GM21360 (cell line): Measurements from ENCODE around the gene ADRA2A.

Experiments used
- ATAC-seq: cut with Tn5 transposase; IDR thresholded peaks from one replicate; pipeline ENCODE4 v1.9.1; 2021; ENCODE audit warnings: mild to moderate bottlenecking, moderate library complexity; ENCODE audit not compliant: unreplicated experiment

The ADRA2A gene

DNA sequence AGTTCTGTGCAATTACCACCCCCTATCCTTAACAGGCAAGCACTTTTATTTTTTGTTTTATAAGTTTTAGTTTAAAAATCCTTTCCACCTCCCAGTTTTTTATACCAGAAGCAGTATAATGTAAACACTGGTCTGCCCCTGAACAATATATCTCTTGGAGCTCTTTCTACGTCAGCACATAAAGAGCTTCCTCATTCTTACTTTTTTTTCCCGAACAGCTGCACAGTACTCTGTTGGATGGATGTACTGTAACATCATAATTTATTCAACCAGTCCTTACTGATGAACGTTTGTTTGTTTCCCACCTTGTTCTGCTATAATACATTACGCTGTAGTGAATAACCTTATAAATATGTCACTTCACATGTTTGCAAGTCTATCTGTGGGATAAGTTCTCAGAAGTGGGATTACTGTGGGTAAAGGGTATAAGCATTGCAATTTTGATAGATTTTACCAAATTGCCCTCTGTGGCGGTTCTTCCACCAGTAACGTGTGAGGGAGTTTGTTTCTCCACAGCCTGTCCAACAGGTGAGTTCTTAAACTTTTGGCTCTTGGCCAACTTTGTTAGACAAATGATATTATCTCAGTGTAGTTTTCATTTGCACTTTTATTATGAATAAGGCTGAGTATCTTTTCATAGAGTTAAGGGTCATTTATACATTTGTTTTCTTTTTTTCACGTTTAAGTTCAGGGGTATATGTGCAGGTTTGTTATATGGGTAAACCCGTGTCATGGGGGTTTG lies 32.8 kb downstream of the ADRA2A start:
- ATAC-seq = no peak

DNA sequence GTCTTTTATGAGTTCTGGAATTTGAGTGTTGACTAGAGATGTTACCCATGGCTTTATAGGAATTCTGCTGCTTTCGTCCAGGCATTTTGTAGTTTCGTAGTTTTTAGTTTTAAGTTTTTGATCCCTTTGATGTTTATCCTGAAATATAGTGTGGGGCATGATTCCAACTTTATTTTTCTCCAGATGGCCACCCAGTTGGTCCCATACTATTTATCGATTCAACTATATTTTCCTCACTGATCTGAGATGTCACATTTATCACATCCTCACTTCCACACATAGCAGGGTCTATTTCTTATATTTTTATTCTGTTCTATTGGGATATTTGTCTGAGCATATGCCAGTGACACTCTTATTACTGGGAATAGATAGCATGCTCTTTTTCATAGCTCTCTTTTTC lies 33.9 kb downstream of the ADRA2A start:
- no peak for ATAC-seq

DNA sequence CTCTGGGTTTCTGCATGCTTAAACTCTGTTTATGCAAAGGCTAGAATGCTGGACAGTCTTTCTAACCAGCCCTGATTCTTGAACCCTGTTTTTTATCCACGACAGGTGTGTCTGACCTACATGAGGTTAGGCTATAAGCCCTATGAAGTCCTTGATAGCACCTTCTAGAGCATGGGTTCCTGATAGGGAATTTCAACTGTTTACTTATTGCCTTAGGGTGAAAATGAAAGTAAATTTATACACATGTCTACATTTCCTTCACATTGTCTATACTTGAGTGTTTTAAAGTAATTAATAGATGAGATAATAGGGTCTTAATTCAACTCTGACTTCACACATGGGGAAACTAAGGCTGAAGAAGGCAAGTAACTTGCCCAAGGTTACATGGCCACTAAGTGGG lies 35.5 kb downstream of the ADRA2A start:
- no peak for ATAC-seq

DNA sequence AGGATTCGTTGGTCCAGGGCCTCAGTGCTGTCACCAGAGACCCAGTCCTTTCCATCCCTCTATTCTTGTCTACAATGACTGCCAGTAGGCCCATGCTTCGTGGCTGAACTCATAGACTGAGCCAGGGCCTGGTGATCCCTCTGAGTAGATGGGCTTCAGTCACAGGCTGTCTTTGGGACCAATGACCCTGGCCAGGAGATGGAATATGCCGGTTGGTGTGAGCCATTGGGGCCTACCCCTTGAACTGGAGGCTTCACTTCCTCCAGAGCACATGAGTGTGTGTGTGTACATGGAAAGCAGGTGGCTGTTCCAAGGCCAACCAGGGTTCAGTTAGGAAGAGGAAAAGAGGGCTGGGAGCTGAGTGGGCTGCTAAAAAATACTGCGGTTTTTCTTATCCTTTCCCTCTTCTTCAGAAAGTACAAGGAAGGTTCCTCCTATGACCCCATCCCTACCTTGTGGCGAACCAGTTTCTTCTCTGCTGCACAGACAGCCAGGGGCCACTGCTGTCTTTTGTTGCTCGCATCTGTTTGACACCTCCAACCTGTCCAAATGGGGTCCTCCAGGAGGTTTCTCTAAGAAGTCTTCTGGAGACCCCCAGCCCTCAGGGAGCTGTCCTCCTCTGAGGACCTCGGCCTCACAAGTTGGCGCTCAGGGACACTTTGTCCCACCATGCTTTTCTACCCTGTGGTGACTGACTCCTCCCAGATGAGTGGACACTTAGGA lies 36.6 kb downstream of the ADRA2A start:
- ATAC-seq = no peak

DNA sequence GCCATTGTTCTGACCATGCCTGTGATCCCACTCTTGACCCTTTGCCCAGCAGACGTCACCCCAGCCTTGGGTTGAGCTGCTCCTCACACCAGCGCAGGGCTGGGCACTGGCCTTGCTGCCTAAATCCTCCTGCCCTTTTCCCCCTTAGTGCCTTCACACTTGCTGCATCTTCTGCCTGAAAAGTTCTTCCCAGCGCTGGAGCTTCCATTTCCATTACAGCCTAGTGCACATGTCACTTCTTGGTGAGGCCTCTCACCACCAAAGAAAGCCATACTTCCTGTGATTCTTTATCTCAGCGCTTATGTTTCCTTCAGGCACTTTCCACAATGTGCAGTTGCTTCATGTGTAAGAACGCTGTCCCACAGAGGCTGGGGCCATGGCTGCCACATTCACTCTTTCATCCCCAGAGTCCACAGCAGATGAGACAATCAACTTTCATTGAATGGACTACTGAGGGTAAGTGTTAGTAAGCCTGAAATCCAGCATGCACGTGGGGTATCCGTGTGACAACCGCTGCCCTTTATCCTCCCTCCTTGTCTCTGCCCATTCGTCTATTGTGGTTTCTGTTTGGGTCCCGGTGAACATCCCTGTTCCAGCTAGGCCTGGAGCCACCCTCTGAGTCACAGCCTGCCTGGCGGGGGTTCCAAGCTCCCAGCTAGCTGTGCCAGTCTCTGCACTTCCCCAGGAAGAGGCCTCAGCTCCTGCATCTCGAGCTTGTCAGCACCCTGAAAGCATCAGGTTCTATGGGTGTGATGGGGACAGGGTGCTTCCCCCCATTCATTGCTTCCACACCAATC lies 37.3 kb downstream of the ADRA2A start:
- no peak for ATAC-seq

DNA sequence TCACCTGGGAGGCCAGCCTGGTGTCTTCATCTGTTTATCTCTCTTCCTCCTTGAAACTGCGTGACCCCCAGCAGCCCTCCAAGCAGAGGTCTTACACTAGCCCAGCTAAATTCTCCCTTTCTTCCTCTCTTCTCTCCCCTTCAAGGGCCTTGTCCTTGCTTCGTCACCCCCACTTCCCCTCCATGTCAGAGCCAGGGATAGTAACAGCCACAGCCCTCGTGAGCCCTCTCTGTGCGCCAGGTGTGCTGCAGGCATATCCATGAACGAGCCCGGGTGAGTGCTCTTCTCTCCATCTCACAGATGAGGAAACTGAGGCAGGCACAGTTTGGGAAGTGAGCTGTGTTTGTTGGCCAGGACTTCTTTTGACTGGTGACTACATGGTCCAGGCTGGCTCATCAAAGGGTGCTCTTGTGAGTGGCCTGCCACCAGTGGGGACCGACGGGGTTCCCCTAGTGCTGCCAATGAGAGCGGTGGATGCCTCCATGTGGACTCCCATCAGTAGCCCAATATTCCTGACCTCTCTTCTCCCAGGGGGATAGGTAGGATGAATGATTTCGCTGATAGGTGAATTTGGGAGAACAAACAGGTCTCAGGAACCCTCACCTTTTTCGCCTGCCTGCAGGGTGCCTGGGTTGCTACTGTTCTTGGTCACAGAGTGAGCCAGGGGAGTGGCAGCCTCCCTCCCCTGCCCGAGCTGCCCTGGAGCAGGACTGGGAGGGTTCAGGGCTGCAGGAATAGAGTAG lies 38.1 kb downstream of the ADRA2A start:
- no peak for ATAC-seq

DNA sequence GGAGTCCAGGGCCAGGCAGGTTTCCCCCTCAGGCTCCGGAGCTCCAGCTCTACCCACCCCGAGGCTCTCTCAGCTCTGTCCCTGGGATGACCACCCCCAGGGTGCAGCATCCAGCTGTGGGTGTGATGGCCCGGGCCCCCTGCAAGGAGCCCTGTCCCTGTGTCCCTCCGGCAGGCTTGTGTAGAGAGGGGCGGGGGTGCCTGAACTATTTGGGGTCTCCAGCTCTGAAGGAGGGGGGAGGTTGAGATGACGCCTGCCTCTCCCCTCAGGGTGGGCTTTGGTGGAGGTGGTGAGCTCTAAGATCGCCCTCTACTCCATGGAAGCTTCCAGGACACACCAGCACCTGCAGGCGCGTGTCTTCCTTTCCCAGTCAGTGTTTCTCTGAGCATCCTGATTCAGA lies 39.4 kb downstream of the ADRA2A start:
- ATAC-seq = no peak

DNA sequence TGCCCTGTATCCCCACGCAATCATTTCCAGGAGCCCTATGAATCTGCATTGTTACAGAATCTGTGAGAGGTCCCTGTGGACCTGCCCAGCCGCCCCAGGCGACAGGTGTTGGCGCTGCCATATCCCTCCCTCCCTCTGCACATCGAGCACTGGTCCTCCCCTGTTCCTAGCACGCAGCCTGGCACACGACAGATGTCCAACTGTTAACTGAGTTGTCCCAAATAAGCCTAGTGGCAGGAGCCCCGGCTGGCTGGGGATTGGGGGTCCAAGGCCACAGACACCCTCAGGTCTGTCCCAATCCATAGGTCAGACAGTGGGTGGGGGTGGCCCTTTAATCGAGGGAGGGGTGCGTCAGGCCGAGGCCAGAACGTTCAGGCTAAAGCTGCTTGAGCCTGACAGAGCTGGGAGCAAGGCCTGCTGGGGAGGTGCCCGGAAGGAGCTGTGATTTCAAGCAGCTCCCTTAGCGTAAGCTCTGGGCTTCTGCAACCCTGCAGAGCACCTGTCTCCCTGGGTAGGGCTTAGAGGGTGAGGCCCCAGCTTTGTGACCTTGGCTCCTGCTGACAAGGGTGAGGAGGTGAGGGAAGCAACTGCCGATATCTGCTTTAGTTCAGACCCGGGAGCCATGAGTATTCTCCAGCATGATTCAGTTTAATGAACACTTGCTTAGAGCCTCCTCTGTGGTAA lies 40.1 kb downstream of the ADRA2A start:
- ATAC-seq = no peak

DNA sequence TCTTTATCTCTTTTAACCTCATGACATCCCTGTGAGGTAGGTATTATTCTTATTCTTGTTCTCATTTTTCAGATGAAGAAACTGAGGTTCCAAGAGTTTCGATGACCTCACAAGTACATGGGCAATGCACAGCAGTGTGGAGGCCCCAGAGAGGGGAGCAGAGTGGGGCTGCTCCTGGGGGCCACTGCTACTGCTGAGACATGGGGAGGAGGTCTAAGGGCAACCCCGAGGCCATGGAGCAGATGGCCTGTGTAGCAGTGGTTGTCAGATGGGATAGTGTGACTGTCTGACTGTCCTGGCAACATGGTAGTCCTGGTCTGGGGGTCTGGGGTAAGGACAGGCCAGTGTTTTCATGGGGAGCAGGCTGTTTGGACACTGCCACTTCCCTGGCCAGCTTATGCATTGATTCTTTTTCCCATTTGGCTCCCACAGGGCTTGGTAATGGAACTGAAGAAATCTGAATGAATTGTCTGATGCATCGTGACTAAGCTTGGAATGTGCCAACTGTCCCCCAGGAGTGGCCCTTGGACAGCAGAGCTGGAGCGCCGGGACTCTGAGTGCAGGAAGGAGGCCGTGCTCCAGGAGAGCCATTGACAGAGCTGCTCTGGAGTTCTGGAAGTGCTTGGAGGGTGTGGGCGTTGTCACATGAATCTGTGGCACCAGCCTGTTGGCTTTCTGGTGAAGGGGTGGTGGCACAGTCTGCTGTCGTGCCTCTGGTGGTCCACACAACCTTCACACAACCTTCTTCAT lies 40.9 kb downstream of the ADRA2A start:
- ATAC-seq = no peak

DNA sequence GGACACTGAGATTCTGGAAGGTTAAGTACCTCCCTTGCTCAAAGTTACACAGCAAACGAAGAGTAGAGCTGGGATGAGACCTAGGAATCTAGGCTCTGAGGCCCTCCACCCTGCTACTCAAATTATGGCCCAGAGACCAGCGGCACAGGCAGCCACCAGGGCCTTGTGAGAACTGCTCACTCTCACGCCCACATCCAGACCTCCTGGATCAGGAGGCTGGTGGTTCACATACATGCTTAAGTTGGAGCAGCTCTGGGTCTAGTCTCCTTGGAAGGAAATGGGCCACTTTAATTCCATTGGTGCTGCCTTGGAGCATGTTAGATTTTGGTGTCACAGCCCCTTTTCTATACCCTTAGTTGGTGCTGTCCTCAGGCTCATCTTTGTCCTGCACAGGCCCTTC lies 41.9 kb downstream of the ADRA2A start:
- no peak for ATAC-seq

DNA sequence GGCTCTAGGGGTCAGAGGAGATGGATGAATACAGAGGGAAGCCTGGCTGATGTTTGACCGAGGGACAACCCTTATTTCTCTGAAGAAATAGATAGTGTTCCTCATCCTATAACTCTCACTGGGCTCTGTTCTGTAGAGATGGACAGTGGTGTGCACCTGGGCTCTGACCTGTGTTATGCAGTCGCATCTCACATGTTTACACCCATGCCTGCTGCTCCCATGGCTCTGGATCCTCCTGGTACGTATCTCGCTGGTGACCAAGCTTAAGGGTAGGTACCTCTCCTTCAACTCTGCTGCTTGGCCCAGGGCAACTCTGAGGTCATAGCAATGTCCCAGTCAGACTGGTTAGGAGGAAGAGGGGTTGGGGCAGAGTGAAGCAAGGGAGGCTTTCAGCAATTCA lies 42.8 kb downstream of the ADRA2A start:
- no peak for ATAC-seq

DNA sequence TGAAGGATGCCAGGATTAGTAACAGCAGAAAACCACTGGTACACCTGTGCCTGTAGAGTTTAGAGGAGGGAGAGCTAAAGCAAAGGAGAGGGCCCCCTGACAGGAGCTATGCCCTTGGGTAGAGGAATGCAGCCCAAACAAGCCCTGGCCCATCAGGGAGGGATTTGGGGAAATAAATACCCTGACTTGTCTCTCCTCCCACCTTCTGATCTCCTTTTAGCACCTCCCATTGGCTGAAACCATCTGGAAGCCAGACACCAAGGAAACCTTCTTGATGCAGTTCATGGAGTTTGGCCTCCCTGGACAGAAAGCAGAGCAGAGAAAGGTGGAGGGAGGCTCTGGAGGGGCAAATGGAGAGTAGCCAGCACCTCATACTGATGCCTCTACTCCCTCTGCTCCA lies 45.3 kb downstream of the ADRA2A start:
- no peak for ATAC-seq

DNA sequence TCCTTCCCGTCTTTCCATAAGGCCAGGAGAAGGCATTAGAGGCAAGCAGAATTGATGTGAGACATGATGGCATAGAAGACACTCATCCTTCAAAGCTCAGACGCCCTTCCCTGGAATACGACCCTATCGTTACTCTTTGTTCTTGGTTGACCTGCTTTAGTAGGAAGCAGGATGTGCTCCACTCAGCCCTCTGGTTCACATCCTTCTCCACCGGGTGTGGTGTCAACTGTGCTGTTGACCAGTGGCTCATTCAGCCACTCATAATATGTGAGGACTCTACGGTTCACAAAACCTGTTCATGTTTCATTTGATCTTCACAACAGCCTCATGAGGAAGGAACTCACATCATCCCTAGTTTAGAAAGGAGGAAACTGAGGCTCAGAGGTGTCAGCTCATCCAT lies 47.1 kb downstream of the ADRA2A start:
- no peak for ATAC-seq

DNA sequence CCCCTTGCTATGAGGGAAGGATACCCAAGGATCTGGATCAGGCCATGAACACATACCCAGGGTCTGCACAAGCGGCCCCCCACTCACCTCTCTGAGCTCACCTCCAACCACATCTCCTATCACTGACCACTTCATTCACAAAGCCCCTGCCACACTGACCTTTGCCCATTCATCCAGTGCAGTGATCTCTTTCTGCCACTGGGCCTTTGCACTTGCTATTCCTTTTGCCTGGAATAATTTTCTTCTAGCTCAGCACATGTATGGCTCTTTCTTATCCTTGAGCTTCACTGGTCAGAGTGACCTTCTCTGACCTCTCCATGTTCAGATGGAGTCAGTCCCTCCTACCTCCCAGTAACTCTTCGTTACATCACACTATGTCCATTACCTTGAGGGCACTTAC lies 48.3 kb downstream of the ADRA2A start:
- ATAC-seq = no peak

DNA sequence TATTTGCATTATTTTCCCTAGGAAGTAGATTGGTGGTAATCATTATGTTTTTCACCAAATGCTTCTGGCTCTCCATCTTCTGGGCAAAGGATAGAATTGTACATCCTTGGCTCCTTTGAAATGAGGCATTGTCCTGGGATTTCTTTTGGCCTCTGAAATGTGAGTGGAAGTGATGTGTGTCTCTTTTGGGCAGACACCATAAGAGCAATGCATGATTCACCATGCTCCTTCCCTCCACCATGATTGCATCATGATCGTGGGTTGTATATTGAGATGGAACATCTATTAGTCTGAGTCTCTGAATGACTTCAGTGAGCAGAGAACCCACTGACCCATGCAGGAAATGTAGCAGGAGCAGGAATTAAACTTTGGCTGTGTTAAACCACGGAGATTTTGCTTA lies 49.2 kb downstream of the ADRA2A start:
- ATAC-seq = no peak

DNA sequence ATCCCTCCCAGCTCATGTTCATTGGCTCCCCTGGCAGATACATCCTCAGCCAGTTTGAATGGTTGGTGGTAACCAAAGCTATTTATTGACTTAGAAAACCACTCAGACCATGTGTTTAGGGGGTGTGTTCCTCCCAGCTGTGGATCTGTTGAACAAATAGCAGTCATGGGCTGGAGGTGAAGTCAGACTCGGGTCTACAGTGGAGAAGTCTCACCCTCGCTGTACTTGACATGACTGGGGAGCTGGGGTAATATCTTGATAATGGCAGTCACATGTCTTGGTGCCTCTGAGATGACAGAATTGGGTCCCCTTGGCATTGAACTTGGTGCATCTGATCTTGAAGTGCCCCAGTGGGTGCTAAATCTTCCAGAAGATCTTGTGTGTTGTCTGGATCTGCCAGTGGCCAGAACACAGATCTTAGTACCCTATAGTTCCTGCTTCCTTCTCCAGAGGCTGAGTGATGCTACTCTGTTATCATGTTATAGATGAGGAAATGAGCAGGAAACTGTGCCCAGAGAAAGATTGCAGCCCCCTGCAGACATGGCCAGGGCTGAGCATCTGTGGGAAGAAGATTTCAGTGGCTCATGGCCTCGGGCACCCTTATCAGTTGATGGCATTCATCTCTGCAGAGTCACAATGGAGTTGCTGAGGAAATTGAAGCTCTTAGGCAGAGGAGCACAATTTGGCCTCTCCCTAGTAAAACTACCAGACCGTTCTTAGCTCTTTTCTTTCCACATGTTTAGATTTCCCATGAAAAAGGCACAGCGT lies 50.4 kb downstream of the ADRA2A start:
- ATAC-seq = no peak

DNA sequence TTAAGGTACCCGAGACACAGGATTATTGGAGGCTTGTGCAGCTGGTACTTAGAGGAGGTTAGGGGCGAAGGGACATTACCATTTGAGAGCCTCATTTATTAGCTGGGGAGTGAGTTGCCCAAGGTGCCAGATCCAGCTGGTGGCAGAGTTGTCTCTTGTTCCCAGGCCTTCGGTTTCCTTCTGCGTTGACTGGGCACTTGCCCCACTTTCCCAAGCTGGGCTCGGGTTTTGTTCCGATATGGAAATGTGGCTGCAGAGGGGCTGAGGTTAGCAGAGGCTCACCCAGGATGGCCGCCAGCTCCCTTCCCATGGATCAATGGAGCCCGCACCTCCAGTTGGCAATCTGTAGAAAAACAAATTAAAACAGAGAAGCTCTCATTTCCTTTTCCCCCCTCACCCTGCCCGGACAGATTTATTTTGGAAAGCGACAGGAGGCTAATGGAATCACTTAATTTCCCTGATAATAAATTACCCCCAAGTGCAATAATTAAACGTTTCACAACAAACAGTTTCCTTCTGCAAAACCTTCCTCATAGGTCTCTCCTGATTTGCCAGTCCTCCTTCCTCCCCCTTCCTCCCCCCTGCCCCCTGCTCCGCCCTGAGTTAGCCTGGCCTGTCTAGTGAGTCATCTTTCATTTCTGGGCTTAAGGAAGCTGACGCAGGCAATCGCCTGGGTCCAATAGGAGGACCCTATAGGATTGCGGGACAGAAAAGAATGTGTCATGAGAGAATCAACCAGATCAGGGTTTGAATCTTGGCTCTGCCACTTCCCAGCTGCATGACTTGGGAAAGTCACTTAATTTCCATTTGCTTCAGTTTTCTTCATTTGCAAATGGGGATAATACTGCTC lies 51.7 kb downstream of the ADRA2A start:
- no peak for ATAC-seq

DNA sequence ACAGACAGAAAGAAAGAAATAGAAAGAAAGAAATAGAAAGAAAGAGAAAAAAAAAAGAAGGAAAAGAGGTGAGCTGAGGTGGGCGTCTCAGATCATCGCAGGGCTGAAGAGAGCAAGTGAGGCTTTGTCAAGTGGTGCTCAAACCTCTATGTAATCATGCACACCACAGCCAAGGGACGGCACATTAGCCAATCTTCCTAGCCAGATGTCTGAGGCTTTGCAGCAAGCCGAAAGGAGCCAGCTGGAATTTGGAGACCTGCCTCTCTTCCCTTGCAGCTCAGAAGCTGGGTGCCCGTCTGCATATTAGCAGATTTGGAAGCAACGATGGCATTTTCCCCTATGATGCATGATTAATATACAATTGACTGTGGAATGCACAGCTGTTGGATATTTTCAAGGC lies 52.5 kb downstream of the ADRA2A start:
- no peak for ATAC-seq
